ENCODE results near the gene CDIPT. TPM values are rescaled to one million over a fixed set of nuclear protein-coding genes. Genes with fewer than 3 reads are reported as not detected.

CDIPT gene, protein sequence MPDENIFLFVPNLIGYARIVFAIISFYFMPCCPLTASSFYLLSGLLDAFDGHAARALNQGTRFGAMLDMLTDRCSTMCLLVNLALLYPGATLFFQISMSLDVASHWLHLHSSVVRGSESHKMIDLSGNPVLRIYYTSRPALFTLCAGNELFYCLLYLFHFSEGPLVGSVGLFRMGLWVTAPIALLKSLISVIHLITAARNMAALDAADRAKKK
- 39.6 and 52.4 TPM in 2 replicates for total RNA-seq (2014; rRNA removed; shearing (Covaris generic))
- total RNA-seq (2022) = 41.4 and 43.5 TPM in 2 replicates
- Bru-seq, nascent RNA = percentile 47 among the genes with signal in this experiment
- percentile 62 among the genes with signal in this experiment for BruChase-seq, experiment 1, labeled RNA remaining after a 6-hour chase
- BruChase-seq, experiment 2, labeled RNA remaining after a 2-hour chase = percentile 65 among the genes with signal in this experiment
- long read RNA-seq, transcript CDIPT-206 (6 exons, 1,015 nt) = minor isoform, 6 of 68 reads
- long read RNA-seq, transcript CDIPT-201 (6 exons, 2,353 nt) = major isoform, 47 of 68 reads
- long read RNA-seq, partial matches to known transcripts = 9 of 68 reads
- long read RNA-seq, other reads (novel, unspliced or antisense) = 1 of 68 reads

DNA sequence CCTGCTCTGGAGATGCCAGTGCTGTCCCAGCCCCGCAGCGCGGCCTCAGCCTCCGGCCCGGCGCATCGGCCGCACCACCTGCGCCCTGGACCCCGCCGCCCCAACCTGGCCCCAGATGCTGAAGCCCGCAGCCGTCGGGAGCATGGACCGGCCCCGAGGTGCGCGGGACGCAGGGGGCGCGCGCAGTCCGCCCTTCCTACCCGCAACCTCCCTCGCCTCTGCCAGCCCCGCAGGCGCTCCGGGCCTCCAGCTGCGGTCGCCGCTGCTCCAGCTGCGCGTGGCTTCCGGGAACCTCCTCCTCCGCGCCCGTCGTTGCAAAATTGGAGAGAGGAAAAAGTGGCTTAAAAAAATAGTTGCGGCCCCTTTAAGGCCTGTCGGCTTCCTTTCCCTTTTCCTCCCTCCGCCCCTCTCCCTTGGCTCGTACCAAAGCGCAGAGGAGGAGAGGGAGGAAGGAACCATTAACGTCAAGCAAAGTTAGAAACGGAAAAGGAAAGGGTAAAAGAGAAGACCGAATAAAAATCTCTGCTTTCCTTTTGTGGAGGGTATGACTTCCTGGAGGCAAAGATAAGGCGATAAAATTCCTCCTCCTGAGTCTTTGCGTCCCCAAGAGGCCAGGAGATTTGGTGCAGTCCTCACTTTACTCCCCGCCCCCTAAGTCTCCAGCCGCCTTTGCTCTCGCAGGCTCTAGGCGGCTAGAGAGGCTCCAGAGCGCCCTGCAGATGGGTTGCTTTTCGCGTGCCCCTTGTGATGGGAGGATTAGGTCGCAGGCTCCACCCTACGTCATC lies at the start of gene CDIPT:
Gene CDIPT (minus strand): TSS at position 343 of the 785 bp plus-strand sequence. CDS start 369 bp downstream, outside the sequence.
- Histone ChIP-seq H3K79me2 (ENCODE audit: insufficient read depth, low read depth, low read length) (peaks cover 8% of the 10 kb centered on the region; the same call in 1 of the 2 replicates), H3K36me3 (ENCODE audit: insufficient read depth, low read length) (peaks cover 23% of the 10 kb centered on the region; the same call in 1 of the 2 replicates), H3K9me2 (ENCODE audit: insufficient read depth, low read length) (no peaks in the 10 kb centered on the region), H3K4me3 (ENCODE audit: low read depth, low read length, poor library complexity, severe bottlenecking) (peak within 1 kb of the TSS; percentile 91), H2AFZ (ENCODE audit: low read length) (peak within 1 kb of the TSS; percentile 53), H4K20me1 (ENCODE audit: insufficient read depth, low read length) (no peaks in the 10 kb centered on the region), H3K4me1 (ENCODE audit: insufficient read depth, low read length, poor library complexity, severe bottlenecking) (peaks cover 15% of the 10 kb centered on the region), H3K4me2 (ENCODE audit: low read length) (peak within 1 kb of the TSS; percentile 97), H3K27ac (ENCODE audit: low read depth, low read length, poor library complexity, severe bottlenecking) (peak within 1 kb of the TSS; percentile 45), H3K9me3 (ENCODE audit: low read length) (no peaks in the 10 kb centered on the region)
- TSS peak; percentile 75 for BruUV-seq (replicated peaks)
- CTCF ChIA-PET (ENCODE audit: unreplicated experiment) = no interaction called here
- DNase-seq (ENCODE audit: low spot score) = peak; percentile 99
- intact Hi-C loops (cut with micrococcal nuclease; ENCODE audit: unreplicated experiment) = loop anchor here (1.0 to 5.0 kb wide), 3 partner anchors 58 to 159 kb away; partner anchors contain the start of genes C16orf92 and INO80E
- POLR2A ChIA-PET = no interaction called here
- TF ChIP-seq, protein P1, sequence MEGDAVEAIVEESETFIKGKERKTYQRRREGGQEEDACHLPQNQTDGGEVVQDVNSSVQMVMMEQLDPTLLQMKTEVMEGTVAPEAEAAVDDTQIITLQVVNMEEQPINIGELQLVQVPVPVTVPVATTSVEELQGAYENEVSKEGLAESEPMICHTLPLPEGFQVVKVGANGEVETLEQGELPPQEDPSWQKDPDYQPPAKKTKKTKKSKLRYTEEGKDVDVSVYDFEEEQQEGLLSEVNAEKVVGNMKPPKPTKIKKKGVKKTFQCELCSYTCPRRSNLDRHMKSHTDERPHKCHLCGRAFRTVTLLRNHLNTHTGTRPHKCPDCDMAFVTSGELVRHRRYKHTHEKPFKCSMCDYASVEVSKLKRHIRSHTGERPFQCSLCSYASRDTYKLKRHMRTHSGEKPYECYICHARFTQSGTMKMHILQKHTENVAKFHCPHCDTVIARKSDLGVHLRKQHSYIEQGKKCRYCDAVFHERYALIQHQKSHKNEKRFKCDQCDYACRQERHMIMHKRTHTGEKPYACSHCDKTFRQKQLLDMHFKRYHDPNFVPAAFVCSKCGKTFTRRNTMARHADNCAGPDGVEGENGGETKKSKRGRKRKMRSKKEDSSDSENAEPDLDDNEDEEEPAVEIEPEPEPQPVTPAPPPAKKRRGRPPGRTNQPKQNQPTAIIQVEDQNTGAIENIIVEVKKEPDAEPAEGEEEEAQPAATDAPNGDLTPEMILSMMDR (conservative IDR thresholded peaks at IDR 0.05; ENCODE audit: low read length) = peak; percentile 78
- TF ChIP-seq EZH2phosphoT487 (IDR thresholded peaks at IDR 0.05; ENCODE audit: borderline replicate concordance, low read depth, low read length) = no peak

DNA sequence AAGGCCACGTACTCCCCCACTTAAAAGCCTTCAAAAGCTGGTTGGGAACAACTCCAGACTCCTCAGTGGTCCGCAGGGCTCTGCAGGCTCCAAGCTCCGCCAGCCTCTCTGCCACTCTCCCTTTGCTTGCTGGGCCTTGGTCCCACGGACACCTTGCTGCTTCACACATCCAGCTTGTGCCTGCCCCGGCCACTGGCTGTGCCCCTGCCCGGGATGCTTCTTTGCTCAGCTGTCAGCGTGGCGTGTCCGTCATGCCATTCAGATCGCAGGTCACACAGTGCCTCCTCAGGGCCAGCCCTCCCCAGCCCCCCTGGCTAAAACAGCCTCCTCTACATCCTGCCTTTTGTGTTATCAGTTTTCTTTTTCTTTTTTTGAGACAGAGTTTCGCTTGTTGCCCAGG lies 49.1 kb upstream of the CDIPT start:
- ChIA-PET POLR2A (no interaction called here), CTCF (ENCODE audit: unreplicated experiment) (no interaction called here)
- H3K4me1 ChIP-seq (ENCODE audit: insufficient read depth, low read length, poor library complexity, severe bottlenecking) = no peaks in the 10 kb centered on the region
- no peaks in the 10 kb centered on the region for H3K9me2 ChIP-seq (ENCODE audit: insufficient read depth, low read length)
- H4K20me1 ChIP-seq (ENCODE audit: insufficient read depth, low read length) = no peaks in the 10 kb centered on the region
- H3K4me3 ChIP-seq (ENCODE audit: low read depth, low read length, poor library complexity, severe bottlenecking) = no peak overlapping the region
- no TSS peak for BruUV-seq (replicated peaks)
- no peaks in the 10 kb centered on the region for H3K79me2 ChIP-seq (ENCODE audit: insufficient read depth, low read depth, low read length)
- intact Hi-C loops (cut with micrococcal nuclease; ENCODE audit: unreplicated experiment) = no loop called here
- no peaks in the 10 kb centered on the region for H3K9me3 ChIP-seq (ENCODE audit: low read length)
- no peak overlapping the region for H3K27ac ChIP-seq (ENCODE audit: low read depth, low read length, poor library complexity, severe bottlenecking)
- H2AFZ ChIP-seq (ENCODE audit: low read length) = no peak overlapping the region
- no peak for DNase-seq (ENCODE audit: low spot score)
- no peak overlapping the region for H3K4me2 ChIP-seq (ENCODE audit: low read length)
- no peak for TF ChIP-seq EZH2phosphoT487 (IDR thresholded peaks at IDR 0.05; ENCODE audit: borderline replicate concordance, low read depth, low read length)
- TF ChIP-seq, protein P1 (conservative IDR thresholded peaks at IDR 0.05; ENCODE audit: low read length) = no peak
- no peaks in the 10 kb centered on the region for H3K36me3 ChIP-seq (ENCODE audit: insufficient read depth, low read length)
